Measurements from ENCODE around the gene IDI2.

IDI2 gene

DNA sequence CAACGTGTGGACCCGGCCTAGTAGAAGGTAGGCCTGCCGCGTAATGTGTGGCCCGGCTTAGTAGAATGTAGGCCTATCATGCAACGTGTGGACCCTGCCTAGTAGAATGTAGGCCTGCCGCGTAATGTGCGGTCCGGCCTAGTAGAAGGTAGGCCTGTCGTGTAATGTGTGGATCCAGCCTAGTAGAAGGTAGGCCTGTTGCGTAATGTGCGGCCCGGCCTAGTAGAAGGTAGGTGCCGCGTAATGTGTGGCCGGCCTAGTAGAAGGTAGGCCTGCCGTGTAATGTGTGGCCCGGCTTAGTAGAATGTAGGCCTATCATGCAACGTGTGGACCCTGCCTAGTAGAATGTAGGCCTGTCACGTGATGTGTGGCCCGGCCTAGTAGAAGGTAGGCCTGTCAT lies 49.3 kb downstream of the IDI2 start:
- no peak for DNase-seq

DNA sequence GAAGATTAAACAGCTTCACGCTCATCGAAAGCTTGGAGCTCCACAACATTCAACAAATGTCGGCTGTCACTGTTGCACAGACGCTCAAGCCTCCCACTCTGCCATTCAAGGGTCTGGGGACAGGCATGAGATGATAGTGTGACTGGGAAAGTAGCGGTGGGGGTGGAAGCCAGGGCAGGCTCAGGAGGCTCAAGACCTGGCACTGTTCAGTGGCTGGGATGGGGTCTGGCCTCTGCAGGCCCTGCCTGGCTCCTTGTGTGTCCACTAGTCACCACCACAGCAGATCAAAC lies 50.9 kb downstream of the IDI2 start:
- no peak for DNase-seq

DNA sequence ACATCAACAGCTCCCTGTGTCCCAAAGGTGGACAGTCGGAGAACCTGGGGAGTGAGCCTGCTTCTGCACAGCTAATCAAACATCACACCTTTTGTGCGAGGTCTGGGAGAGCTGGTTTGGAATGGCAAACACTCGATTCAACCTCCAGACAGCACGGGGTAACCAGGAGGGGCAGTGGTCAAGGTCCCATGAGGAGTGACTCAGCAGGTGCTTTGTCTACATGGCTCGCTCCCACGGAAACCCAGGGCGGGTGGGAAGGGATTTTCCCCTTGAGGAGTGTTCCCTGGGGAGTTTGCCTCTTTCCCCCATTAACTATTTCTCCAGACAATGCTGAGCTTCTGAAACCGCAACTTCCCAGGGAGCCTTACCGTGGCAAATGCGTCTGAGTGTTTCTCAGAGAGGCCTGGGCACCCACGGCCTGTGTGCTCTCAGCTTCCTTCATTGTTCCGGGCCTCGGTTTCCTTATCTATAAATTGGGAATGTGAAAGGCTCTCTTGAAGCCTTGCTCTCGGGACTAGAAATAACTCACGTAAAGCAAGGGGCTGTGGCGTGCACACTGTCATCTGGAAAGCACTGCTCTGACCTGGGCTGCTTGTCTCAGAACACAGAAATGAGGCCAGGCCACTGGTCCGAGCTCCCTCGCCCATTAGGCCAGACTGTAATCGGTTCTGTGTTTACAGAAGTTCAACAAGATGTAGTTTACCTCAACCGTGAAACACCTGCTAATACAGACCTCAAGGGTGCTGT lies 51.4 kb downstream of the IDI2 start:
- no peak for DNase-seq

DNA sequence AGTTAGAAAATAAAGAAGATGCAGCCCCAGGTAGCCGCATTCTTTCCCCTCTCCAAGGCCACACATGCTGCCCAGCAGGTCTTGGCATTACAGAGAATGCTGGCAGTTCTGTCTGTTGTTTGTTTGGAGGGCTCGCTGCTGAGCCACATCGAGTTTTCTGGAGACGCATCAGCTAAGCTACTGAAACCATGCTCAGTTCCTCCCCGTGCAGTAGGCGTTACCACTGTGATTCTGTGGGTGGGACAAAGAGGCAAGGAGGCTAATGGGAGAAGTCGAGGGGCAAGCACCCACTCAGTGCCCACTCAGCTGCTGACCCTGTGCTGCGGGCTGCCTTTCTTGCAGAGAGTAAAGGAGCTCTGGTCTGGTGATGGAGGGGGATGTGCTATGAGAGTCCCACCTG lies 52.9 kb downstream of the IDI2 start:
- DNase-seq = no peak

DNA sequence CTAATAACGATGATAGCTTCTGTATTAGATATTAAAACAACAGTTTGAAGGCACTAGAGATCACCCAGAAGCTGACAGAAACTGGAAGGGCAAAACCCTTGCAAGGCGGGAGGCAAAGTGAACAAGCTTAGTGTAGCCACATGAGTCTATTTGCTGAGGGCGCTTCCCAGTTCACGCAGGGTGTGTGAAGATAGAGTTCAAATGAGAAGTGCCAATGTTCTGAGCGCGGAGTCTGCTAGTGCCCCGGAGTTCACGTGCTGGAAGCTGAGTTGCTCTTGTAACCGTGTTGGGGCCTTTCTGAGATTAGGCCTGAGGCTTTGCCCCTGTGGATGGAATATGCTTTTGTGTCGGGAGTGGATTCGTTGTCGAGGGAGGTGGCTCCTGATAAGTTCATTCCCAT lies 54.0 kb downstream of the IDI2 start:
- no peak for DNase-seq

DNA sequence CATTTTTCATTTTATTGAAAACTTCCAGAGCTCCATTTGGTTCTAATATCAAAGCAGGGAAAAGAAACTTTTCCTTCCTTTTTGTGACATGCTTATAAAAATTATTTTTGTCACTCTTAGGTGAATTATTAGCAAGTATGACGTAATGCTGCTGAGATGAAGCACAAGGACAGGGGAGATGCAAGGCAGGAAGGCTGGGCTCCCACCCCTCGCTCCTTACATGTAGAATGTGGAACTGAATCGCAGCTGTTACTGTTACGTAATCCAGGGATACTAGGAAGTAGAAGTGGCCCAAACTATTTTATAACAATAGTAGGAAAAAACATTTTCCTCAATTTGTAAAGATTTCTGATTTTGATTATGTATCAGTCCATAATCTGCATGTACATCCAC lies 54.5 kb downstream of the IDI2 start:
- no peak for DNase-seq

DNA sequence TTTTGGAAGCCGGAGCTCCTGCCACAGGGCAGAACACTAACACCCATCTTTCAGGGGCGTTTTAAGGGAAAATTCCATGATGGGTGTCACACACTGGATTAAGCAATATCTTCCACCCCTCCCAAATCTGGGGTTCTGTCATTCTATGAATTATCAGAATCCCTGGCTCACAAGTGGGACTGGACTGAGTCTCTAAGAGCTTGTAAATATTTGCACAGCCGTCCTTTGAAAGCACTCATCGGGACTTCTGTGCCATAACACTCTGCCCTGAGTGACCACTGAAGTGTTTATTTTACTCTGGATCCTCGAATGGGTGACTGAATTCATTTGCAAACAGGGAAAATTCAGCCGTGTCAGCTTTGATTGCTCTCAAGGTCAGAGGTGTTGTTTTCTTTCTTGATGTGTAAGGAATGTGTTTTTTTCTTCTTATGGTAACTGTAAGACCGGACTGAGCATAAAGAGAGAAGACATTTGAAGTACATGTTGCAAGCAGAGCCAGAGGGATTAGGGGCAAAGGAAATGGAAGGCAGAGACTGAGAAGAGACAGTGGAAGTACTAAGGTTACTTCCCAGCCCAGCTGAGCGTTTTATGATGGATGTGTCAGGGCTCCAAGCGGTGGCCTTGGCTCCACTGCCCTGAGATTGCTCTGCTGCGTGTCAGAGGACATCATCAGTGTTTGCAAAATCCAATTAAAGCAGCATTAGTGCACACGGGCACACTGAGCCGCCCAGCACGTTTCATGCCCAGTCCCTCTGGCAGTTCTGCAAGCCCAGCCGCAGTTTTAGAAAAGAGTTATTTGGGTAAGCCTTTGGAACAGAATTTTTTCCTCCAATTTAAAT lies 55.1 kb downstream of the IDI2 start:
- no peak for DNase-seq

DNA sequence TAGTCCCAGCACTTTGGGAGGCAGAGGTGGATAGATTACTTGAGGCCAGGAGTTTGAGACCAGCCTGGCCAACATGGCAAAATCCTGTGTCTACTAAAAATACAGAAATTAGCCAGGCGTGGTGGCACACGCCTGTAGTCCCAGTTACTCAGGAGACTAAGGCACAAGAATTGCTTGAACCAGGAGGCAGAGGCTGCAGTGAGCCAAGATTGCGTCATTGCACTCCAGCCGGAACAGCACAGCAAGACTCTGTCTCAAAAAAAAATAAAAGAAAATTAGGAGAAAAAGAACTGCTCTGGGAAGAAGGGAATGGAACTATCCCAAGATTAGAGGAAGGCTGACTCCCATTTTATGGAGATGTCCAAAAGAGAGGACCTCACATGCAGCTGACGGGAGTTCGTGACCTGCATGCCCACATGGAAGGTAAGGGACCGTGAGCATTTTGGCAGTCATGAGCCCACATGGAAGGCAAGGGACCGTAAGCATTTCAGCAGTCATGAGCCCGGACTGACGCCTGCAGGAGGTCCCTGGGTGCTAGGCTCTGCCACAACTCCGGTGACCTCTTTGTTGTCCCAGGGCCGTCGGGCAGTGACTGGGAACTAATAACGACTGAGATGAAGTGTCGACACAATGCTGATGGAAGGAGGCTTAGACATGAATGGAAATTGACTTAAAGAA lies 56.0 kb downstream of the IDI2 start:
- DNase-seq = no peak
